GM23338 (cell line): ENCODE results near the gene SRSF5. TPM values are rescaled to one million over a fixed set of nuclear protein-coding genes. Genes with fewer than 3 reads are reported as not detected.

Experiments
- ATAC-seq: fragments of 200-7000 bp; cut with Tn5 transposase; 3 replicates; pipeline ENCODE4 v1.9.1; 2020
- DNase-seq: peaks from one replicate; pipeline ENCODE4 v3.0.0-alpha.2; 2015; ENCODE audit warnings: low spot score
- H2AFZ ChIP-seq: fragments of 200-600 bp; sonication (generic); 2 replicates; pipeline ENCODE4 v1.8.0; 2016; ENCODE audit warnings: antibody characterized with exemption, mild to moderate bottlenecking, moderate library complexity
- H3F3A ChIP-seq: fragments of 200-600 bp; sonication (generic); replicated peaks from 2 replicates; pipeline ENCODE4 v1.8.0; 2017; ENCODE audit warnings: antibody characterized with exemption, mixed run types, low read depth
- H3K27ac ChIP-seq: fragments of 200-600 bp; sonication (generic); 2 replicates; pipeline ENCODE4 v1.6.1; 2016; ENCODE audit warnings: low read depth
- H3K27me3 ChIP-seq: fragments of 200-600 bp; sonication (generic); 2 replicates; pipeline ENCODE4 v1.8.0; 2016; ENCODE audit warnings: mild to moderate bottlenecking, mixed run types, moderate library complexity; ENCODE audit not compliant: insufficient read depth
- H3K36me3 ChIP-seq: fragments of 200-600 bp; sonication (generic); 2 replicates; pipeline ENCODE4 v1.8.0; 2016; ENCODE audit warnings: mild to moderate bottlenecking; ENCODE audit not compliant: insufficient read depth
- H3K4me1 ChIP-seq: fragments of 200-600 bp; sonication (generic); 2 replicates; pipeline ENCODE4 v1.8.0; 2016; ENCODE audit warnings: mild to moderate bottlenecking, moderate library complexity; ENCODE audit not compliant: insufficient read depth
- H3K4me2 ChIP-seq: fragments of 200-600 bp; sonication (generic); 2 replicates; pipeline ENCODE4 v1.7.1; 2017; ENCODE audit warnings: mixed run types
- H3K4me3 ChIP-seq: fragments of 200-600 bp; sonication (generic); 2 replicates; pipeline ENCODE4 v1.6.1; 2016; ENCODE audit warnings: mixed run types
- H3K79me2 ChIP-seq: fragments of 200-600 bp; sonication (generic); replicated peaks from 2 replicates; pipeline ENCODE4 v1.8.0; 2017; ENCODE audit warnings: mild to moderate bottlenecking; ENCODE audit not compliant: insufficient read depth
- H3K9me2 ChIP-seq: fragments of 200-600 bp; sonication (generic); 2 replicates; pipeline ENCODE4 v1.8.0; 2017; ENCODE audit not compliant: insufficient read depth
- H4K20me1 ChIP-seq: fragments of 200-600 bp; sonication (generic); replicated peaks from 2 replicates; pipeline ENCODE4 v1.8.0; 2017; ENCODE audit warnings: mild to moderate bottlenecking; ENCODE audit not compliant: insufficient read depth
- H3K27ac Mint-ChIP-seq: 2 replicates; pipeline ENCODE4 v1.8.0; 2020; ENCODE audit warnings: inconsistent platforms, mild to moderate bottlenecking, moderate library complexity, mixed read lengths
- H3K27me3 Mint-ChIP-seq: 3 replicates; pipeline ENCODE4 v1.8.0; 2022; ENCODE audit warnings: low read depth, mild to moderate bottlenecking, moderate library complexity, mixed read lengths, inconsistent platforms; ENCODE audit not compliant: insufficient read depth, poor library complexity
- H3K36me3 Mint-ChIP-seq: 3 replicates; pipeline ENCODE4 v1.8.0; 2021; ENCODE audit warnings: low read depth, mild to moderate bottlenecking, inconsistent platforms, moderate library complexity, mixed read lengths
- H3K4me1 Mint-ChIP-seq: 3 replicates; pipeline ENCODE4 v1.8.0; 2020; ENCODE audit warnings: mild to moderate bottlenecking, inconsistent platforms, mixed read lengths
- H3K4me3 Mint-ChIP-seq: 3 replicates; pipeline ENCODE4 v1.8.0; 2021; ENCODE audit warnings: moderate library complexity, mild to moderate bottlenecking, inconsistent platforms, mixed read lengths
- H3K9me3 Mint-ChIP-seq: 3 replicates; pipeline ENCODE4 v1.8.0; 2020; ENCODE audit warnings: moderate library complexity, mild to moderate bottlenecking, inconsistent platforms, mixed read lengths
- CTCF ChIP-seq, 2 experiments: fragments of 200-600 bp in 1 of 2; sonication (generic) in 1 of 2; conservative IDR thresholded peaks; 2 replicates each; pipeline versions ENCODE4 v1.5.1 to v1.6.1; 2016 to 2017; ENCODE audit warnings: antibody characterized with exemption in 2 of 2, low read depth in 2 of 2, mild to moderate bottlenecking in 2 of 2, moderate library complexity in 1 of 2
- EZH2 ChIP-seq: fragments of 200-600 bp; sonication (generic); IDR thresholded peaks from one replicate; pipeline ENCODE4 v1.8.0; 2017; ENCODE audit warnings: antibody characterized with exemption, mild to moderate bottlenecking, low read depth; ENCODE audit not compliant: unreplicated experiment
- JUNB ChIP-seq: IDR thresholded peaks from one replicate; pipeline ENCODE4 v1.6.1; 2016; ENCODE audit warnings: antibody characterized with exemption; ENCODE audit not compliant: unreplicated experiment
- POLR2AphosphoS5 ChIP-seq: IDR thresholded peaks from 2 replicates; pipeline ENCODE4 v1.6.1; 2016; ENCODE audit warnings: antibody characterized with exemption, low read depth
- REST ChIP-seq: IDR thresholded peaks from one replicate; pipeline ENCODE4 v1.6.1; 2018; ENCODE audit warnings: antibody characterized with exemption; ENCODE audit not compliant: unreplicated experiment
- STAT1 ChIP-seq: IDR thresholded peaks from one replicate; pipeline ENCODE4 v1.6.1; 2016; ENCODE audit warnings: antibody characterized with exemption; ENCODE audit not compliant: unreplicated experiment
- ZNF114 ChIP-seq: fragments of 250-450 bp; sonication (Bioruptor Pico); IDR thresholded peaks from 2 replicates; pipeline ENCODE4 v1.5.0; 2020; ENCODE audit warnings: mild to moderate bottlenecking, moderate library complexity
- ZNF331 ChIP-seq: fragments of 250-450 bp; sonication (Bioruptor Pico); IDR thresholded peaks from 2 replicates; pipeline ENCODE4 v1.5.0; 2020; ENCODE audit warnings: low read depth, mild to moderate bottlenecking, moderate library complexity
- polyA plus RNA-seq: library from polyadenylated mRNA; unstranded; fragments of >200 nt; fragmentation: Nextera tagmentation; extraction: Ambion mirVana; gene quantifications from 2 replicates; pipeline ENCODE4 v1.2.1, GENCODE V29; 2016
- total RNA-seq: library from RNA; depleted of rRNA; stranded (reverse); fragments of >200 nt; shearing (Covaris generic); gene quantifications from 2 replicates; pipeline ENCODE4 v1.2.3, GENCODE V29; 2014
- TF ChIP-seq, protein P1 (sequence below): IDR thresholded peaks from 2 replicates; pipeline ENCODE4 v1.6.1; 2016; ENCODE audit warnings: antibody characterized with exemption

Gene SRSF5
- total and polyA plus RNA-seq, 2 experiments from 2014 or later = 172 to 389 TPM

DNA sequence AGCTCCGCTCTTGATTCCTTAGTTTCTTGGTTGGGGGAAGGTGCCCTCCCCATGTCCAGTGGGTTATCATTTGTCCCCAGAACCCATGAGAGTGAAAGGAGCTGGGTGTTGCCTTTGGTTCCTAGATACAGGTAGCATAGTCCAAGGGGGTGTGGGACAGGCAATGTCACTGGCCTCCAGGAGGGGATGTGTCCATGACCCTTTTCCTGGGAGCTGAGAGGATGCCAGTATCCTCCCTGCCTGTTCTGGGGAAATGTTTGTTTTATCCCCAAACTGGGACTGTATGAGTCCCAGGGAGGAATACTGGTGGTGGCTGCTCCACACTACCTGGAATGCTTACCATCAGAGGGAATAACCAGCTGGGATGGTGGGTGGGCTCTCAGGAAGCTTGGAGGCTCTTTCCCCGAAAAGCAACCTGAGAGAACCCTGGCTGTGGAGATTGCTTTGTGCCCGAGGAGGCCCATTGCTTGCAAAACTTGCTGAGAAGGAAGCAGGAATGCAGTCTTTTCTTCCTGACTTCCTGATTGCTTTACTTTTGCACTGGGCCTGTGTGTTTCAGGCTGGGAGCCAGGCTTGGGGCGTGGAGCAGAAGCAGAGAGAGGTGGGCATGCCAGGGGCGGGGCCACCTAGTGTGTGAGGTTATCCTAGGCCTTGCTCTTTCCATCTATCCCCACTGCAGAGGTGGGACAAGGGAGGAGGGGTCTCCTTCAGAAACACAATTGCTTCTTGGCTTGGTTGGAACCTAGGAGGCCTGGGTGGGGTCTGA is 30.8 kb downstream of the SRSF5 start:
- H3K36me3 ChIP-seq = no peaks in the 10 kb centered on the region
- Mint-ChIP-seq H3K36me3 (no peaks in the 10 kb centered on the region; the same call in 2 of the 3 replicates), H3K4me1 (peaks cover 28% of the 10 kb centered on the region), H3K27ac (no peak overlapping the region), H3K27me3 (peaks cover 12% of the 10 kb centered on the region), H3K4me3 (no peak overlapping the region), H3K9me3 (no peaks in the 10 kb centered on the region; the same call in 1 of the 3 replicates)
- no peaks in the 10 kb centered on the region; the same call in 1 of the 2 replicates for H3K4me1 ChIP-seq
- no peak for DNase-seq
- H3K79me2 ChIP-seq = no peaks in the 10 kb centered on the region
- H3K9me2 ChIP-seq = no peaks in the 10 kb centered on the region
- H3K4me3 ChIP-seq = no peak overlapping the region
- no peak overlapping the region for H3K27ac ChIP-seq
- H3K4me2 ChIP-seq = no peak overlapping the region
- H3K27me3 ChIP-seq = no peaks in the 10 kb centered on the region
- TF ChIP-seq, protein P1, sequence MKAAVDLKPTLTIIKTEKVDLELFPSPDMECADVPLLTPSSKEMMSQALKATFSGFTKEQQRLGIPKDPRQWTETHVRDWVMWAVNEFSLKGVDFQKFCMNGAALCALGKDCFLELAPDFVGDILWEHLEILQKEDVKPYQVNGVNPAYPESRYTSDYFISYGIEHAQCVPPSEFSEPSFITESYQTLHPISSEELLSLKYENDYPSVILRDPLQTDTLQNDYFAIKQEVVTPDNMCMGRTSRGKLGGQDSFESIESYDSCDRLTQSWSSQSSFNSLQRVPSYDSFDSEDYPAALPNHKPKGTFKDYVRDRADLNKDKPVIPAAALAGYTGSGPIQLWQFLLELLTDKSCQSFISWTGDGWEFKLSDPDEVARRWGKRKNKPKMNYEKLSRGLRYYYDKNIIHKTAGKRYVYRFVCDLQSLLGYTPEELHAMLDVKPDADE = no peak
- TF ChIP-seq JUNB = no peak
- H2AFZ ChIP-seq = 0 out of 2 replicates have a peak overlapping the region, but pooled peaks have one; percentile 69
- H3F3A ChIP-seq = no peaks in the 10 kb centered on the region
- H4K20me1 ChIP-seq = no peaks in the 10 kb centered on the region
- peak; percentile 32; the same call in 1 of the 3 replicates for ATAC-seq

DNA sequence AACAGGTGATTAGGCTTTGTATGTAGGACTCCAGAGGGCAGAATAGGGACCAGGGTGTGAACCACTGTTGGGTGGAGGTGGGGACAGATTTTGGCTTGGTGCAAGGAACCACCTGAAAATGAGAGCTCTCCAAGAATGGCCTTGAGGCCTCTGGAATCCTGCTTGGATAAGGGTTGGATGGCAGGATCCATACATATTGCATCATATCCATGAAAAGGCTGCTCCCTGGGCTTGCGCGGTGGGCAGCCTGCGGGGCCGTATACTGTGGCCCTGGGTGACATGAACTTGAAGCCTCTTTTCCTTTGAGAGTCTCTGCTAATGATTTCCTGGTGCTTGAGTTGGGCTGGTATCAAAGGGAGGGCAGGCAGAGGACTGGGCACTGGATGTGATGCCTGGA is 31.4 kb downstream of the SRSF5 start:
- Mint-ChIP-seq H3K9me3 (no peaks in the 10 kb centered on the region; the same call in 1 of the 3 replicates), H3K4me3 (no peak overlapping the region), H3K4me1 (peaks cover 32% of the 10 kb centered on the region), H3K27ac (no peak overlapping the region), H3K36me3 (no peaks in the 10 kb centered on the region; the same call in 2 of the 3 replicates), H3K27me3 (peaks cover 12% of the 10 kb centered on the region)
- Histone ChIP-seq H3K9me2 (no peaks in the 10 kb centered on the region), H3K4me1 (no peaks in the 10 kb centered on the region; the same call in 1 of the 2 replicates), H3K79me2 (no peaks in the 10 kb centered on the region), H3K4me3 (no peak overlapping the region), H3K27me3 (no peaks in the 10 kb centered on the region), H4K20me1 (no peaks in the 10 kb centered on the region), H3K36me3 (no peaks in the 10 kb centered on the region), H3K4me2 (no peak overlapping the region), H3K27ac (no peak overlapping the region), H2AFZ (no peak overlapping the region), H3F3A (no peaks in the 10 kb centered on the region)
- DNase-seq (no peak), ATAC-seq (no peak)
- TF ChIP-seq, protein P1 = no peak
- TF ChIP-seq ZNF114 (CRISPR knock-in tag) = no peak
- TF ChIP-seq CTCF (conservative IDR thresholded peaks at IDR 0.05; ENCODE audit: low read depth in 2 of 2) = no peak
- TF ChIP-seq ZNF331 (CRISPR knock-in tag) = no peak
- no peak for TF ChIP-seq REST
- TF ChIP-seq EZH2 = no peak
- TF ChIP-seq POLR2AphosphoS5 = no peak
- TF ChIP-seq JUNB = no peak
- TF ChIP-seq STAT1 = no peak
